SKM-1 (cell line): ENCODE measurements around the gene FOXN3.
"Not testable (repeated sequence)": the region's sequence is repeated elsewhere in the genome, so short reads cannot be mapped to it uniquely, and the experiment has no call there.

Source experiments
- DNase-seq: peaks from one replicate; lab custom pipeline; 2025; ENCODE audit not compliant: unreplicated experiment; lab: John Stamatoyannopoulos, UW

Gene FOXN3

DNA sequence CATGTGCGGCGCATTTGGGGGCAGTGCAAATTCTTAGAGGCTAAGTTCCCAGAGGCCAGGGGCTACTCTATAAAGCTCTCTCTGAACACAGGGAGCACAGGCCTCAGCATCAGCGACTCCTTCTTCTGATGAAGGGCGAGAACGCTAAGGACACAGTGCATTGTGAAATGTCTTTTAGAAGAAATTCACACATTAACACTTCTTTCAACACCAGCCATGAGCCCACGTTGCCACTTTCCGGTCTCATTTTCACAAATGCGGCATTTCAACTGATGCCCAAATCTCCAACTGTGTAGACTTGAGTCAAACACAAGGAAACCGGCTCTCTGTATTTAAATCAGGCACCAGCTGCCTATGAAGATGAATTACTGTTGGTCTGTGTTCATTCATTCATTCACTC is 162.0 kb downstream of the FOXN3 start:
- no peak for DNase-seq

GRCh38 chr14:89254166-89254909 is 162.7 kb downstream of the FOXN3 start:
- DNase-seq, result no peak

GRCh38 chr14:89252887-89253532 is 164.0 kb downstream of the FOXN3 start:
- DNase-seq, result no peak

GRCh38 chr14:89251061-89251460 is 166.0 kb downstream of the FOXN3 start:
- no peak for DNase-seq

GRCh38 chr14:89250655-89250975 is 166.4 kb downstream of the FOXN3 start:
- DNase-seq, result not testable (repeated sequence)

- DNase-seq, result no peak
Observed at GRCh38 chr14:89249972-89250654, 166.9 kb downstream of the FOXN3 start.

GRCh38 chr14:89249065-89249695 is 167.9 kb downstream of the FOXN3 start:
- no peak for DNase-seq

GRCh38 chr14:89248411-89249064 is 168.5 kb downstream of the FOXN3 start:
- no peak for DNase-seq

DNA sequence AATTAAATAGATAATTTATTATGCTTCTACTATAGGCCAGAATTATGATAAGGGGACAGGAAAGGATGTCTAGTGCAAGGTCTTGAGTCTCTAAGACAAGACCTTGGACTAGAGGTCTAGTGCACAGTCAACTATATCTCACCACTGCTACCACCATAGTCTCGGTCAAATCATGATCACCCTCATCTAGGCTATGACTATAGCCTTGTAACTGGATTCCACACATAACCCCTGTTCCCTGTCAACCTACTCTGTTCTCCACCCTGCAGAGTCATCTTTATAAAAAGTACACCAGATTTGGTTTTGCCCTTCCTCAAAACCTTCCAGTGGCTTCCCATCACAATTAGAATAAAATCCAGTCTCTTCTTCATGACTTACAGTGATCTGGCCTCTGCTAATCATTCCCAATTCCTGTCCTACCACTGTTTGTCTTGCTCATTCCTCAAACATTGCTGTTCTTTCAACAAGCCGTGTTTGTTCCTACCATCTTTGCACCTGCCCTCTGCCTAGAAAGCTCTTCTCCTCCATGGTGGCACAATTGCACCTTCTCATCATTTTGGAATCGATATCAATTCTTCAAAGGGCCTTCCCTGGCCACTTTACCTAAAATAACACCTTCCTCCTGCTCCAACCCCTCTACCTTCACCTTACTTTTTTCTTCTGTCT is 169.4 kb downstream of the FOXN3 start:
- DNase-seq, result no peak

- no peak for DNase-seq
Observed at GRCh38 chr14:89246290-89246689, 170.7 kb downstream of the FOXN3 start.

DNA sequence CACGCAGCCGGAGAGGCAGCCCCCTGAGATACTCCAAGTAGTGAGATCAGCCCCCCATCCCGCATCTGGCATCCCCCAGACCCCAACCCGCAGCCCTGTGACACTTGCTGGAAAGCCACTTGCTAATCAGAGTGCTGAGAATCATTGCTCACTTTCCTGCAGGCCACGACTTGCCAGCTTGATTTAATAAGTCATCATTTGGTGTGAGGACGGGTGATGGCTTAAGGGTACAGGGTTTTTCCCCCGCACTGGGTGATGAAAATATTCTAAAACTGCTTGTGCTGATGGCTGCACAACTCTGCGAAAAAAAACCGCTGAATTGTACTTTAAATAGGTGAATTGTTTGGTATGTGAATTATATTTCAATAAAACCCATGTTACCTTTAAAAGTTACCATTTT is 171.2 kb downstream of the FOXN3 start:
- no peak for DNase-seq

DNA sequence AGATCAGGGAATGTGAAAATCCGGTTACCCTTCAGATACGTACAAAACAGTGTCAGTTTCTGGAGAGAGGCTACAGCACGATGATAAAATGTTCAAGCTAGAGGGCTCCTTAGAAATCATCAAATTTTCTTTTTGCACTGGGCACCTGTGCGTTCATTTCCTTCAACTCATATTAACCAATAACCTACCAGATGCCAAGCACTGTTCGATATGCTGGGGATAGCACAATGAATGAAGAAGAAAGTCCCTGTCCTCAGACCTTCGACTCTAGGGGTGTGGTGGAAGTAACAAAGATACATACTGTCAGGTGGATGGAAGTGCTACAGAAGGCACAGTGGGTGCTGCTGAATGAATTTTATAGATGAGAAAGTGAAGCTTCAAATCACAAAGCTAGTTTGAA is 172.3 kb downstream of the FOXN3 start:
- DNase-seq, result no peak

GRCh38 chr14:89243741-89244140 is 173.3 kb downstream of the FOXN3 start:
- DNase-seq, result no peak

GRCh38 chr14:89243286-89243685 is 173.7 kb downstream of the FOXN3 start:
- DNase-seq, result no peak

GRCh38 chr14:89242652-89243279 is 174.3 kb downstream of the FOXN3 start:
- DNase-seq, result no peak

DNA sequence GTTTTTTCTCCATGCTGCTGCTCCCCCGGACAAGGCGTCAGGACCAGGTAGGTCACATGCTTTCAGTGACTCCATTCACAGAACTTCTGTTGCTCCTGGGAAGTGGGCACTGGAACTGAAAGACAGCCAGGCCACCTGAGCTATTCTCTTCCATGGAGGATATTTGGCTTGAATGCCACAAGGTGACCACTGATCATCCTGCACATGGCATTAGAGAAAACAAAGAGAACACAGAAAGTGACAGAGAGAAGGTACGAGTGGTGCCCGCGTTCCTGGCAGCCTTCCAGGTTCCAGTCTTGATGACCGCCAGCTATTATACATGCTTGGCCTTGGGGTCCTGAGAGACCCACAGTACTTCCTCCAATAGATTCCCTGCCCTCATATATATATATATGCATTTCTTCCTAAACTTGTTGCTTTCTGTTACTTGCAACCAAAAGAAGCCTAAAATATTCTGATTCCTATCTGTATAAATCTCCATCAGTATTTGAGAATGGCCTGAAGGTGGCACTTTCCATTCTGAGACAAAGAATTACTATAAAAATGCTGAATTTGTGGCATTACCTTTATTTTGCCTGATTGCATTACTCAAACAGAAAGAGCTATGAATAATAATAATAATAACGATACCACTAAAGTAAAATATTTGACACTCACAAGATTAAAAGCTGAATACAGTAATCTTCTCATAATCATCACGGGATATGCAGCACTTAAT is 174.9 kb downstream of the FOXN3 start:
- no peak for DNase-seq

GRCh38 chr14:89241257-89241656 is 175.8 kb downstream of the FOXN3 start:
- no peak for DNase-seq

- DNase-seq, result no peak
Observed at GRCh38 chr14:89240414-89240813, 176.6 kb downstream of the FOXN3 start.

DNA sequence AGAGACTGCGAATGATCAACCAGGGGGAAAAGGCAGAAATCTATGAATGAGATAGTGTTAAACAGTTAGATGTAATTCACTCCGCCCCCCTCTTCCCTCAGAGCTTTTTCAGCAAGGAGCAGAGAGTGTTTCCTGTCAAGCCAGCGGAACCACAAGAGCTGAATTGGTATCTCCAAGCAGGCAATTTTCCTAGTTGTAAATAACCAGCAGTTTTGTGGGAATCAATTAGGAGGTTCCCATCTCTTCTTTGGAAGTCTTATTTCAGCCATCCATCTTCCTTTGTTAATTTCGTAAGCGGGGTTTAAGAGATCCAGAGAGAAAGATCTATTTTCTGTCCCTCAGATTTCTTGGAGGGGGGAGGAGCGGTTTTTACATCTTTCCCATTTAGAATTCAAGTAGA is 178.0 kb downstream of the FOXN3 start:
- DNase-seq, result no peak
